Ishikawa (cell line): ENCODE measurements around the gene IPPK.

Source experiments
- EGR1 ChIP-seq: IDR thresholded peaks from 2 replicates; pipeline ENCODE4 v1.6.1; 2012
- EP300 ChIP-seq: IDR thresholded peaks from 2 replicates; pipeline ENCODE4 v1.6.1; 2012; ENCODE audit warnings: borderline replicate concordance
- FOXM1 ChIP-seq: IDR thresholded peaks from 2 replicates; pipeline ENCODE4 v1.6.1; 2012; ENCODE audit warnings: low read depth, borderline replicate concordance
- MAX ChIP-seq: IDR thresholded peaks from 2 replicates; pipeline ENCODE4 v1.6.1; 2012
- NFIC ChIP-seq: IDR thresholded peaks from 2 replicates; pipeline ENCODE4 v1.6.1; 2012
- RAD21 ChIP-seq: IDR thresholded peaks from 2 replicates; pipeline ENCODE4 v1.6.1; 2012; ENCODE audit warnings: low read depth
- REST ChIP-seq: IDR thresholded peaks from 2 replicates; pipeline ENCODE4 v1.6.1; 2012; ENCODE audit warnings: low read depth, mild to moderate bottlenecking
- TCF12 ChIP-seq: IDR thresholded peaks from 2 replicates; pipeline ENCODE4 v1.6.1; 2012; ENCODE audit warnings: low read depth
- TEAD4 ChIP-seq: IDR thresholded peaks from 2 replicates; pipeline ENCODE4 v1.6.1; 2012
- YY1 ChIP-seq: IDR thresholded peaks from 2 replicates; pipeline ENCODE4 v1.6.1; 2012; ENCODE audit warnings: low read depth
- ZBTB7A ChIP-seq: IDR thresholded peaks from 2 replicates; pipeline ENCODE4 v1.6.1; 2012; ENCODE audit warnings: low read depth

- TF ChIP-seq NFIC (no peak), EP300 (no peak), EGR1 (no peak), YY1 (no peak), TCF12 (no peak), FOXM1 (no peak), REST (no peak), RAD21 (no peak), ZBTB7A (no peak), MAX (no peak), TEAD4 (no peak)
Measured at GRCh38 chr9:92715488-92716231, 45.7 kb upstream of the IPPK start.
